Lung (tissue), 16 donors: ENCODE results near the gene DCLK1. TPM values are rescaled to one million over a fixed set of nuclear protein-coding genes. Genes with fewer than 3 reads are reported as not detected.
A peak's percentile ranks its signal among the peaks of the same experiment; 100 is the strongest.

ENCODE experiments used
- ATAC-seq: fragments of 200-7000 bp; cut with Tn5 transposase; one replicate; pipeline ENCODE4 v1.9.1; 2020; ENCODE audit warnings: moderate number of reproducible peaks; ENCODE audit not compliant: insufficient read depth, low FRiP score
- DNase-seq, 3 donors: peaks; one replicate each; pipeline ENCODE4 v3.0.0-alpha.2; 2013 to 2017
- H3K27ac ChIP-seq, 2 donors: one replicate each; pipeline ENCODE4 v1.5.1; 2013; ENCODE audit warnings: mild to moderate bottlenecking in 2 of 2, moderate library complexity in 2 of 2, control low read depth in 1 of 2, inconsistent platforms in 1 of 2, low read depth in 1 of 2, low read length in 1 of 2
- H3K27me3 ChIP-seq, 3 donors: one replicate each; pipeline ENCODE4 v1.5.1; 2013; ENCODE audit warnings: low read length in 2 of 3; ENCODE audit not compliant: control insufficient read depth in 3 of 3, insufficient read depth in 3 of 3
- H3K36me3 ChIP-seq, 4 donors: one replicate each; pipeline ENCODE4 v1.5.1; 2013; ENCODE audit warnings: low read length in 4 of 4, mild to moderate bottlenecking in 1 of 4, moderate library complexity in 1 of 4; ENCODE audit not compliant: control insufficient read depth in 4 of 4, insufficient read depth in 4 of 4
- H3K4me1 ChIP-seq, 5 donors: one replicate each; pipeline ENCODE4 v1.5.1; 2013; ENCODE audit warnings: low read length in 5 of 5, mild to moderate bottlenecking in 2 of 5, moderate library complexity in 1 of 5; ENCODE audit not compliant: control insufficient read depth in 5 of 5, insufficient read depth in 5 of 5
- H3K4me3 ChIP-seq: one replicate; pipeline ENCODE4 v1.5.1; 2013; ENCODE audit warnings: mild to moderate bottlenecking, control low read depth, moderate library complexity
- H3K9ac ChIP-seq, 2 donors: one replicate each; pipeline ENCODE4 v1.5.1; 2013; ENCODE audit warnings: low read length in 2 of 2, control low read depth in 1 of 2; ENCODE audit not compliant: insufficient read depth in 1 of 2
- H3K9me3 ChIP-seq, 4 donors: one replicate each; pipeline ENCODE4 v1.5.1; 2013; ENCODE audit warnings: low read length in 3 of 4, mild to moderate bottlenecking in 1 of 4, moderate library complexity in 1 of 4; ENCODE audit not compliant: control insufficient read depth in 4 of 4, insufficient read depth in 3 of 4
- CTCF ChIP-seq: IDR thresholded peaks from 2 replicates; pipeline ENCODE4 v1.5.1; 2012; ENCODE audit warnings: mild to moderate bottlenecking; ENCODE audit errors: control extremely low read depth, extremely low read depth
- WGBS, 2 donors: extraction: QIAGEN DNeasy Blood & Tissue Kit; methylation state at CpG; one replicate each; pipeline ENCODE4 v1.1.7; 2013; 5-methylcytosine and 5-hydroxymethylcytosine counted together
- long read RNA-seq, 5 donors: transcript quantifications; one replicate each; lab custom pipeline, GENCODE V29; 2026
- polyA plus RNA-seq, 2 donors: library from polyadenylated mRNA; stranded (reverse); fragments of 200-250 nt; gene quantifications; one replicate each; pipeline ENCODE4 v1.2.1, GENCODE V29; 2013
- total RNA-seq, 2 donors: library from RNA; depleted of rRNA in 1 of 2; stranded (reverse); fragments of >200 nt in 1 of 2; gene quantifications; one replicate each; pipeline ENCODE4 v1.2.1, GENCODE V29; 2014 to 2021
- donor health status: control.
- donor health status: control.
- donor health status: Bipolar disorder and iron deficiency.
- donor health status: healthy.
- donor health status: DM: yes; HTN: yes; CAD: no.

The DCLK1 gene
- total RNA-seq (10 to 100 TPM; 12.6 to 23.5 TPM), polyA plus RNA-seq (1 to 10 TPM; 1.2 to 1.3 TPM)
- long read RNA-seq, donor 1, full-length matches to known transcripts = 3 of 8 reads
- long read RNA-seq, donor 1, partial matches to known transcripts = 5 of 8 reads
- long read RNA-seq, donor 1, other reads (novel, unspliced or antisense) = 0 of 8 reads
- long read RNA-seq, donor 2 = 0 reads
- long read RNA-seq, donor 3 = 0 reads
- long read RNA-seq, donor 4 = 0 reads
- long read RNA-seq, donor 5, full-length matches to known transcripts = 3 of 3 reads
- long read RNA-seq, donor 5, partial matches to known transcripts = 0 of 3 reads
- long read RNA-seq, donor 5, other reads (novel, unspliced or antisense) = 0 of 3 reads

DNA sequence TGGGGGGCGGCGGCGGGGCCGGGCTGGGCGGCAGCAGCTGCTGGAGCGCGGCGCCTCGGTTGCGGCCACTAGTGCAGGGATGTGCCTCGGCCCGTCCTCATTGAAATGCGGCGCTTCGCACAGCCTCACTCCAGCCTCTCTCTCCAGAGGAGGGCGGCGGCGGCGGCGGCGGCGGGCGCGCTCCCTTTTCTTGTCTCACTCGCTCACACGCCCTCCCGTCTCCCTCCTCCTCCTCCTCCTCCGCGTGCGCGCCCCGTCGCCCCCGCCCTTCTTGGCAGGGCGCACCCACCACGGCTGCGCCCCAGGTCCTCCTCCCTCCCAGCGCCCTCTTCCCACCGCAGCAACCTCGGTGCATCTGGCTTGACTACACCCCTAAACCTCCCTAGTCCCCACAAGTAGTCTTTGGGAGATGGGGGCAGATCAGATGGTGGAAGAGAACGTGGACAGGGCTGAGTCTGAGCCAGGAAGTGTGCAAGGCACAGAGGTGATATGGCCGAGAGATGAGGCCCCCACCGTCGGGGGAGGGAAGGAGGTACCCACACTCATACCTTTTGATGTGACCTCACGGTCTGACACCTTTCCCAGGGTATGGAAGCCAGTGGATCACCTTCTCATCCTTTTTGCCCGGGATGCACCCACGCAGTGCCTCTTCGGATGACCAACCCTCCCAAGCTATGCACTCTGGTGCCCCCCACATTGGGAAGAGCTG, at the start of gene DCLK1:
Gene DCLK1 (minus strand): TSS at position 161 of the 709 bp plus-strand sequence.
- Histone ChIP-seq H3K4me3 (peak within 1 kb of the TSS; percentile 5), H3K9ac (peak within 1 kb of the TSS; percentile 30 to 53), H3K36me3 (no peaks in the 10 kb centered on the region), H3K27me3 (peaks cover 0 to 12% (median 10%) of the 10 kb centered on the region in 3 donors), H3K27ac (no peak within 1 kb of the TSS), H3K4me1 (peaks cover 0 to 6% (median 5%) of the 10 kb centered on the region in 5 donors), H3K9me3 (peaks cover 0 to 3% (median 0%) of the 10 kb centered on the region in 4 donors)
- DNase-seq (peak; percentile 62 to 71 (median 69)), ATAC-seq (peak; percentile 56)
- no peak for TF ChIP-seq CTCF
- 8 to 20% methylated on average over 19 to 48 of the region's 48 CpGs for WGBS, 2 donors

DNA sequence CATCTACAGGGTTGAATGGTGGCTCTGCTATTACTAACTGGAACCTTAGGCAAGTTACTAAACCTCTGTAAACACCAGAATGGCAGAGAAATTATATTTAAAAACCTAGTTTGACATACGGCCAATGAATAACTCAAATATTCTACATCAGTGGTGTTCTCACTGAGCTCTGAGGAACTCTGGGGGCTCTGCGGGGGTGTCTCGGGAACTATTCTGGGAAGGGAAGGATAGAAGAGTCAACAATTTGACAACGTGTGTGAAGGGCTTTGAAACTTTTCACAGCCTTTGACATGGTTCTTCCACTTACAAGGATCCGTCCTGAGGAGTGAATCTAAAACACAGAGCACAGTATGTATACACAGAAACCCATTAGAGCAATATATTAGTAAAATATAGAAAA, 44.4 kb upstream of the DCLK1 start:
- Histone ChIP-seq H3K4me3 (no peak overlapping the region), H3K27me3 (no peaks in the 10 kb centered on the region), H3K9ac (no peak overlapping the region), H3K27ac (no peak overlapping the region), H3K36me3 (no peaks in the 10 kb centered on the region), H3K4me1 (no peaks in the 10 kb centered on the region), H3K9me3 (no peaks in the 10 kb centered on the region)
- DNase-seq (no peak), ATAC-seq (no peak)
- WGBS, 2 donors = 83 to 85% methylated on average over 5 of the region's 5 CpGs
- TF ChIP-seq CTCF = no peak

- Histone ChIP-seq H3K27me3 (no peaks in the 10 kb centered on the region), H3K27ac (no peak overlapping the region), H3K4me3 (no peak overlapping the region), H3K9ac (no peak overlapping the region), H3K9me3 (no peaks in the 10 kb centered on the region), H3K4me1 (no peaks in the 10 kb centered on the region), H3K36me3 (no peaks in the 10 kb centered on the region)
- no peak for ATAC-seq
- no peak for DNase-seq
- no peak for TF ChIP-seq CTCF
- WGBS, 2 donors = 76 to 86% methylated on average over 7 of the region's 7 CpGs
These were observed 43.7 kb upstream of the DCLK1 start for GRCh38 chr13:36174923-36175322.
